Bronchial epithelial cell (primary cell): ENCODE data around the gene RBM8A. TPM values are rescaled to one million over a fixed set of nuclear protein-coding genes. Genes with fewer than 3 reads are reported as not detected.

Source experiments
- DNase-seq: peaks from one replicate; pipeline ENCODE4 v3.0.0-alpha.2; 2010; ENCODE audit warnings: low read depth
- FAIRE-seq: peaks from 2 replicates; lab custom pipeline; 2011; peaks lifted over from hg19 to GRCh38; lab: Jason Lieb, UNC
- H3K27me3 ChIP-seq: 2 replicates; pipeline ENCODE4 v1.5.1; 2011; ENCODE audit warnings: low read length; ENCODE audit not compliant: control insufficient read depth, insufficient read depth
- H3K36me3 ChIP-seq: 2 replicates; pipeline ENCODE4 v1.5.1; 2011; ENCODE audit warnings: low read length; ENCODE audit not compliant: control insufficient read depth, insufficient read depth
- H3K4me3 ChIP-seq: 2 replicates; pipeline ENCODE4 v1.5.1; 2011; ENCODE audit warnings: mild to moderate bottlenecking, low read depth, low read length, control low read depth
- CTCF ChIP-seq: IDR thresholded peaks from 2 replicates; pipeline ENCODE4 v1.5.1; 2011; ENCODE audit warnings: mild to moderate bottlenecking, moderate library complexity, low read length, control low read depth, inconsistent platforms; ENCODE audit not compliant: insufficient read depth, severe bottlenecking
- total RNA-seq: library from RNA; depleted of rRNA; stranded (reverse); fragments of >200 nt; gene quantifications from 2 replicates; pipeline ENCODE4 v1.2.1, GENCODE V29; 2014

The RBM8A gene
- total RNA-seq, 1 donor from 2014 or later, result 221 TPM

GRCh38 chr1:145953861-145954260 is 26.6 kb upstream of the RBM8A start:
- no peak for FAIRE-seq
- no peak for DNase-seq
- H3K4me3 ChIP-seq, result no peak overlapping the region
- TF ChIP-seq CTCF, result no peak
- no peaks in the 10 kb centered on the region for H3K27me3 ChIP-seq
- no peaks in the 10 kb centered on the region for H3K36me3 ChIP-seq

- FAIRE-seq (no peak), DNase-seq (no peak)
- no peak for TF ChIP-seq CTCF
- no peaks in the 10 kb centered on the region for H3K36me3 ChIP-seq
- H3K27me3 ChIP-seq, result no peaks in the 10 kb centered on the region
- H3K4me3 ChIP-seq, result no peak overlapping the region
Observed at GRCh38 chr1:145952903-145953302, 25.6 kb upstream of the RBM8A start.

- no peak for TF ChIP-seq CTCF
- Histone ChIP-seq H3K4me3 (no peak overlapping the region), H3K27me3 (no peaks in the 10 kb centered on the region), H3K36me3 (no peaks in the 10 kb centered on the region)
- DNase-seq (no peak), FAIRE-seq (no peak)
Observed at GRCh38 chr1:145951526-145951925, 24.2 kb upstream of the RBM8A start.

GRCh38 chr1:145949219-145949618 is 21.9 kb upstream of the RBM8A start:
- no peak overlapping the region for H3K4me3 ChIP-seq
- no peaks in the 10 kb centered on the region for H3K27me3 ChIP-seq
- TF ChIP-seq CTCF, result no peak
- no peaks in the 10 kb centered on the region for H3K36me3 ChIP-seq
- FAIRE-seq (no peak), DNase-seq (no peak)

- no peaks in the 10 kb centered on the region for H3K36me3 ChIP-seq
- no peak for FAIRE-seq
- no peaks in the 10 kb centered on the region for H3K27me3 ChIP-seq
- H3K4me3 ChIP-seq, result no peak overlapping the region
- DNase-seq, result no peak
- no peak for TF ChIP-seq CTCF
Observed at GRCh38 chr1:145947551-145947950, 20.3 kb upstream of the RBM8A start.

- no peak for DNase-seq
- Histone ChIP-seq H3K4me3 (no peak overlapping the region), H3K27me3 (no peaks in the 10 kb centered on the region), H3K36me3 (no peaks in the 10 kb centered on the region)
- TF ChIP-seq CTCF, result no peak
- FAIRE-seq, result no peak
Observed at GRCh38 chr1:145946477-145946986, 19.2 kb upstream of the RBM8A start.
